Measurements from ENCODE around the gene STAC3.
A peak's percentile ranks its signal among the peaks of the same experiment; 100 is the strongest.

STAC3 gene

DNA sequence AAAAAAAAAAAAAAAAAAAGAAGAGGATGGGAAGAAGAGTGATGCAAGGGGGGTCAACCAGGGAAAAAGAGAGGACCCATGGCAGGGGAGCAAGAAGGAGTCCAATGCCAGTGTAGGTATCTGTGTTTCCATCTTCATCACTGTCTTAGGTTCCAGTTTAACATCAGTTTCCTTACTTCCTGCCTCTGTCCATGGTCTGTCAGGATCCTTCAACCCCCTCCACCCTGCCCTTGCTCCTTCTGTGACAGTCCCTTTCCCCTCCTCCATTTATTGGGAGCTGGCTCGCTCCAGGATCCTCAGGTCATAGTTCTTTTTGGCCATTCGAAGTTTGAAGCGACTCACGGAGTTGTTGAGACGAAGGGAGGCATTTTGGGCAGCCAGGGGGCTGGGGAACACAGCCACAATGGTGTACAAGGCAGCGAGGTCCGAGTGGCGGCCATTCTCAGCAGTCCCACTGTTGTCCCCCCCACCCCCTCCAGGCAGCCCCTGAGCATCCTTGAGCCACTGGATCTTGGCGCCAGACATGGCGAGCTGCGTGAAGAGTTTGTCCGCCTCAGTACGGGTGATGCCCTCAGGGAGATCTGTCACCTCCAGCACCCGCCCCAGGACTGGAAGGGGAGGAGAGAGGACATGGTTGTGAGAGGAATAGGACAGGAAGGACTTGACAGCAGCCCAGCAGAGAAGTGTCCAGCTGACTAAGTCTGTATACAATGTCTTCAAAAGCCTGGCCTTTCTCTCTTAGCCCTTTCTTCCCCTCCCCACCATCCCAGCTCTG lies 3.7 kb upstream of the STAC3 start:
- DNase-seq = no peak

GRCh38 chr12:57250541-57250940 lies 446 bp downstream of the STAC3 start:
- no peak for DNase-seq

- DNase-seq = no peak
These were observed 1.8 kb downstream of the STAC3 start for GRCh38 chr12:57248934-57249742.

- DNase-seq = no peak
These were observed 3.9 kb downstream of the STAC3 start for GRCh38 chr12:57247041-57247440.

- DNase-seq = no peak
These were observed 6.7 kb downstream of the STAC3 start for GRCh38 chr12:57244312-57244696.

GRCh38 chr12:57243521-57244311 lies 7.3 kb downstream of the STAC3 start:
- DNase-seq = peak; percentile 89 to 91

DNA sequence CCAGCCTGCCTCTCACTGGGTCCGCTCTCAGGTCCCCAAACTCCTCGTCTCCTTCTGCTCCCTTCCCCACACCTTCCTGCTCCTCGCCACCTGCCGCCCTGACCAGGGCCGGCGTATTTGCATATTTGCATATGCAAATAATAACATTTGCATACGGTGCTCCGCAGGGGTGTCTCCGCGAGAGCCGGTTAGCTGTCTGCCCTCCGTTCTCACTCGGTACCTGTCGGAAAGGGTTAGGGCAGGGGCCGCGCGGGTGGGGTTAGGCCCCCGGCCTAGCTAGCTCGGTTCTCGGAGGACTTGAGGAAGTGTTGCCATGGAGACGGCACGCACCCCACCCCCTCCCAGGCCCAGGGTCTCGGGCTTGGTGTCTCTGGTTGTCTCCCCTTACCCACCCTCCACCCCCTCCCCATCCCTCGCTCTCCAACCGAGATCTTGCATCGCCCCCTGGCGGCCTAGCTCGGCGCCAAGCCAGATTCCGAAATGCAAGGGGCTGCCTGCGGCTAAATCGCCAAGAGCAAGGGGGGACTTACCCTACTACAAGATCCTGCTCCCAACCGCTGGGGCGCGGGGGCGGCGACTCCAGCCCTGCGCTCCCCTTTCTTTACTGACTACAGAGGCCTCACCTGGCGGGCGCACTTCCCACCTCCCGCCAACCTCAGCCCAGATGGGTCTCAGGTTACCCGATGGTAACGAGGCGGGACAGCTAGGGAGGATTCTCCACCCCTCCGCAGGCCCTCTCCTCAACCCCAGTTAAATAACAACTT lies 8.1 kb downstream of the STAC3 start:
- DNase-seq = peak; percentile 81 to 85

GRCh38 chr12:57242329-57242690 lies 8.7 kb downstream of the STAC3 start:
- no peak for DNase-seq

DNA sequence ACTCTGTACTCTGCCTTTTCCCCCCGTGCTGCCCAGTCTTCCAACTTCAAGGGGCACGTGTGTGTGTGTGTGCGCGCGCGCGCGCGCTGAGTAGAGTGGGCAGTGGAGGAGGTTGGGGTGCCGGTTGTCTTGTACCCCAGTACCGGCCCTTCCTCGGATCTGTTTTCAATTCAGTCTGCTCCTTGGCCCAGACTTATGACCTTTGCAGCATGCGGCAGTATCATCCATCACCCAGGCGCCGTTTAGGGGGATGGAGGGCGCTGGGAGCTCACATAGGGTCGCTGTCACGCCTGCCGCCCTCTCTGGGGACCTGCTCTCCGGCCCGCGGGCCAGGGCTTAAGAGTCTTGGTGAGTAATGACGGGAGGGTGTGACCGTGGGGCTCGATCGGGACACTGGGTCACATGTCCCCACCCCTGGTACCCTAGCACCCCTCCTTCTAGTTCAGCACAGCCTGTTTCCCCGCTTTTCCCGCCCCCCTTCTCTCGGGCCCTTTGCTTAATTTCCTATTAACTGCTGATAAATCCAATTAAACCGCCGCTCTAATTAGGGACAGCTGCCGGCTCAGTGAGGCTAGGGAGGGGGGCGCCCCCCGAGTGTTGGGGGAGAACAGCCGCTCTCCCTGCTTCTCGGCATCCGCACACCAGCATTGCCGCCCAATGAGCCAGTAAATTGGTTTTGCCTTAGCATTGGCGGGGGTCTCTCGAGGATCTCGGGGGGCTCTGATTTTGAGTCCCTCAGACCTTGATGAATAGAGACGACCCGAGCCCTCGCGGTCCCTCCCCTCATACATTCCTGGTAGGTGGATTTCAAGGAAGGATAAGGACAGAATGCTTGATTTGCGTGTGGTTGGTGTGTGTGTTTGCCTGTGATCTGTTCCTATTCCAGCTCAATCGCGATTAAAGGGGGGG lies 9.3 kb downstream of the STAC3 start:
- DNase-seq = no peak

- peak in 1 of 2 experiments; percentile 28 for DNase-seq
These were observed 10.0 kb downstream of the STAC3 start for GRCh38 chr12:57240926-57241401.

DNA sequence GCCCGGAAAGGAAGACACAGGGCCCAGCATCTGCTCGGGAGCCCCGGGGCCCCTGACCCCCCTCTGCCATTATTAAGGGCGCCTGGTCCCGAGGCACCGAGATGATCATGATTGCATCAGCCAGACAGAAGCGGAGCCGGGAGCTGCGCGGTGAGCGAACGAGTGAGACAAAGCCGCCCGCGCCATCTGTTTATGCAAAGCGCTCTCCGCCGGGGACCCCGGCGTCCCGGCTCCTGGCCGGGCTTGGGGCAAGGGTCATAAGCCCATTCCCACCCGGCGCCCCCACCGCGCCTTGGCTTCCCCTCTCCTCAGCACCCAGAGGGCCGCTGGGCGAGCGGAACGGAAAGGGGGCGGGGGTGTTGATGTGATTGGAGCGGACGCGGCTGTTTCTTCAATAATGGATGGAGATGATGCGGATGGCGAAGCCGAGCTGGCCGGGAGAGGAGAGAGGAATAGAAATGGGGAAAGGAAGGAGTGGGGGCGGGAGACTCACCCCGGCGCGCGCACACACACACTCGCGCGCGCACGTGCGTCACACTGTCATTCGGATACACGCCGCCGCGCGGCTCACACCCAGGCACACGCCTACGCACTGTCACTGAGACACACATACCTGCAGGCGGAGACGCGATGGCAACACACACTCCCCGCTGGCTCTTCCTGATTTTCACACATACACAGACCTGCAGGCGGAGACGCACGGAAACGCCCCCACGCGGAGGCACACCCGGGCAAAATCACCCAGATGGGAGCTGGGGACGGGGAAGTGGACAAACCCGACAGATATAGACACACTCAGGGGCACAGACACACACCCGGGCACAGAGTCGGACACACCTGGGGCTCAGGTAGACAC lies 10.7 kb downstream of the STAC3 start:
- DNase-seq = peak; percentile 74 to 77

DNA sequence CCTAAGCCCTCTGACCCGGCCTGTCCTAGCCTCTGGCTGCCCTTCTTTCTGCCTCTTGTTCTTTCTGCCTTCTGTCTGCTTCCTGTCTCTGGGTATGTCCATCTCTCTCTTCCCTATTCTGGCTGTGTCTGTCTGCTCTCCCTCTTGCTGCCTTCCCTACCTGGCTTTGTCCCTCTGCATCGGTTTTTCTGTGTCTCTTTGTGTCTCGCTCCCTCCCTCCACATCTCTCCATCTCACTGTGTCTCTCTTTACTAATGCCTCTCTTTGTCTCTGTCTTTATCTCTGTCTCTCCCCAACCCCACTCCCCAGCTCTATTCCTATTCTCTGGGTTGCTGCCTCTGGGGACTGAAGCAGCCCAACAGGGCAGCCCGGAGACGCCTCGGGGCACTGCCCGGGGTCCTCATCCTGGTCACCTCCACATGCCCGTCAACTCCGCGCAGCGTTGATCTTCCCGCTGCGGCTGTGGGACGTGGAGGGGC lies 11.4 kb downstream of the STAC3 start:
- DNase-seq = no peak

GRCh38 chr12:57238854-57239554 lies 12.0 kb downstream of the STAC3 start:
- DNase-seq = peak; percentile 92 to 94

GRCh38 chr12:57237932-57238853 lies 12.8 kb downstream of the STAC3 start:
- DNase-seq = peak in 1 of 2 experiments; percentile 43

DNA sequence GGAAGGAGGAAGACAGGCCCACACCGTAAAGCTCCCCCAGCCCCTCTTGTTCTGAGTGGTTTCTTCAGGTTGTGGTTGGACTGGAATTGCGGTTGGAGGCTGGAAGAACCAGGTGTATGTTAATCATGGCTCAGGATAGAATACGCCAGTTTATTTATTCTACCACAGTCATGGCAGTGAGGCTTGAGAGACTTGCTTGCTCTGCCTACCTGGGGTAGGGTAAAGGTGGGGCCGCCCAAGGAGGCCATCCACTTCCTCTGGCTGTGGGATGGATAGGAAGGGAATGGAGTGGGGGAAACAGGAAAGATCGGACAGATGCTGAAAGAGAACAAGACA lies 13.4 kb downstream of the STAC3 start:
- DNase-seq = no peak

- DNase-seq = peak in 1 of 2 experiments; percentile 20
These were observed 13.9 kb downstream of the STAC3 start for GRCh38 chr12:57236925-57237595.

- DNase-seq = peak in 1 of 2 experiments; percentile 34
These were observed 14.6 kb downstream of the STAC3 start for GRCh38 chr12:57236201-57236924.
